ENCODE data around the gene NELL1. TPM values are rescaled to one million over a fixed set of nuclear protein-coding genes. Genes with fewer than 3 reads are reported as not detected.

NELL1 gene
- total and polyA plus RNA-seq, 4 donors, result 0.05 to 0.31 (median 0.12) TPM; not detected in 1

GRCh38 chr11:21088930-21089329, 419.5 kb downstream of the NELL1 start:
- Histone ChIP-seq H3K27ac (ENCODE audit: low read depth in 1 of 2, low read length in 1 of 2) (no peak overlapping the region), H3K4me3 (no peak overlapping the region), H3K4me1 (ENCODE audit: control insufficient read depth in 5 of 5, insufficient read depth in 5 of 5, low read length in 5 of 5) (no peaks in the 10 kb centered on the region), H3K27me3 (ENCODE audit: control insufficient read depth in 3 of 3, insufficient read depth in 3 of 3, low read length in 2 of 3) (no peaks in the 10 kb centered on the region), H3K36me3 (ENCODE audit: control insufficient read depth in 4 of 4, insufficient read depth in 4 of 4, low read length in 4 of 4) (no peaks in the 10 kb centered on the region), H3K9ac (ENCODE audit: insufficient read depth in 1 of 2, low read length in 2 of 2) (no peak overlapping the region), H3K9me3 (ENCODE audit: control insufficient read depth in 4 of 4, insufficient read depth in 3 of 4, low read length in 3 of 4) (no peaks in the 10 kb centered on the region)
- TF ChIP-seq CTCF (IDR thresholded peaks at IDR 0.05; ENCODE audit: control extremely low read depth, extremely low read depth), result no peak
- DNase-seq, result no peak
- ATAC-seq (ENCODE audit: insufficient read depth, low FRiP score), result no peak

- Histone ChIP-seq H3K9ac (ENCODE audit: insufficient read depth in 1 of 2, low read length in 2 of 2) (no peak overlapping the region), H3K27me3 (ENCODE audit: control insufficient read depth in 3 of 3, insufficient read depth in 3 of 3, low read length in 2 of 3) (no peaks in the 10 kb centered on the region), H3K27ac (ENCODE audit: low read depth in 1 of 2, low read length in 1 of 2) (no peak overlapping the region), H3K36me3 (ENCODE audit: control insufficient read depth in 4 of 4, insufficient read depth in 4 of 4, low read length in 4 of 4) (no peaks in the 10 kb centered on the region), H3K9me3 (ENCODE audit: control insufficient read depth in 4 of 4, insufficient read depth in 3 of 4, low read length in 3 of 4) (peaks cover 0 to 6% (median 1%) of the 10 kb centered on the region in 4 donors), H3K4me3 (no peak overlapping the region), H3K4me1 (ENCODE audit: control insufficient read depth in 5 of 5, insufficient read depth in 5 of 5, low read length in 5 of 5) (no peaks in the 10 kb centered on the region)
- no peak for DNase-seq
- ATAC-seq (ENCODE audit: insufficient read depth, low FRiP score), result no peak
- TF ChIP-seq CTCF (IDR thresholded peaks at IDR 0.05; ENCODE audit: control extremely low read depth, extremely low read depth), result no peak
- WGBS, 2 donors, result 88% methylated on average over 2 of the region's 2 CpGs
Measured at GRCh38 chr11:21104641-21105040, 435.3 kb downstream of the NELL1 start.

GRCh38 chr11:21105196-21105917, 436.0 kb downstream of the NELL1 start:
- no peak for TF ChIP-seq CTCF (IDR thresholded peaks at IDR 0.05; ENCODE audit: control extremely low read depth, extremely low read depth)
- no peak overlapping the region for H3K4me3 ChIP-seq
- no peak overlapping the region for H3K9ac ChIP-seq (ENCODE audit: insufficient read depth in 1 of 2, low read length in 2 of 2)
- no peaks in the 10 kb centered on the region for H3K36me3 ChIP-seq (ENCODE audit: control insufficient read depth in 4 of 4, insufficient read depth in 4 of 4, low read length in 4 of 4)
- no peak for ATAC-seq (ENCODE audit: insufficient read depth, low FRiP score)
- no peaks in the 10 kb centered on the region for H3K4me1 ChIP-seq (ENCODE audit: control insufficient read depth in 5 of 5, insufficient read depth in 5 of 5, low read length in 5 of 5)
- no peak overlapping the region for H3K27ac ChIP-seq (ENCODE audit: low read depth in 1 of 2, low read length in 1 of 2)
- peaks cover 0 to 6% (median 1%) of the 10 kb centered on the region in 4 donors for H3K9me3 ChIP-seq (ENCODE audit: control insufficient read depth in 4 of 4, insufficient read depth in 3 of 4, low read length in 3 of 4)
- no peak for DNase-seq
- H3K27me3 ChIP-seq (ENCODE audit: control insufficient read depth in 3 of 3, insufficient read depth in 3 of 3, low read length in 2 of 3), result no peaks in the 10 kb centered on the region
- 72 to 75% methylated on average over 5 of the region's 5 CpGs for WGBS, 2 donors

GRCh38 chr11:21109341-21109740, 440.0 kb downstream of the NELL1 start:
- H3K36me3 ChIP-seq (ENCODE audit: control insufficient read depth in 4 of 4, insufficient read depth in 4 of 4, low read length in 4 of 4), result no peaks in the 10 kb centered on the region
- H3K4me3 ChIP-seq, result no peak overlapping the region
- ATAC-seq (ENCODE audit: insufficient read depth, low FRiP score), result no peak
- WGBS, 2 donors, result 86 to 90% methylated on average over 2 of the region's 2 CpGs
- H3K9ac ChIP-seq (ENCODE audit: insufficient read depth in 1 of 2, low read length in 2 of 2), result no peak overlapping the region
- H3K9me3 ChIP-seq (ENCODE audit: control insufficient read depth in 4 of 4, insufficient read depth in 3 of 4, low read length in 3 of 4), result peaks cover 0 to 2% (median 0%) of the 10 kb centered on the region in 4 donors
- no peaks in the 10 kb centered on the region for H3K4me1 ChIP-seq (ENCODE audit: control insufficient read depth in 5 of 5, insufficient read depth in 5 of 5, low read length in 5 of 5)
- TF ChIP-seq CTCF (IDR thresholded peaks at IDR 0.05; ENCODE audit: control extremely low read depth, extremely low read depth), result no peak
- DNase-seq, result no peak
- no peaks in the 10 kb centered on the region for H3K27me3 ChIP-seq (ENCODE audit: control insufficient read depth in 3 of 3, insufficient read depth in 3 of 3, low read length in 2 of 3)
- no peak overlapping the region for H3K27ac ChIP-seq (ENCODE audit: low read depth in 1 of 2, low read length in 1 of 2)
